DND-41 (cell line): ENCODE data around the gene MAB21L4.

Experiments used
- ATAC-seq: fragments of 200-7000 bp; cut with Tn5 transposase; 3 replicates; pipeline ENCODE4 v1.9.1; 2021; ENCODE audit warnings: low read depth; ENCODE audit not compliant: insufficient read depth
- DNase-seq: peaks from one replicate; pipeline ENCODE4 v3.0.0-alpha.2; 2020
- H2AFZ ChIP-seq: 2 replicates; pipeline ENCODE4 v1.6.0; 2012; ENCODE audit warnings: low read depth, low read length
- H3K27ac ChIP-seq: 2 replicates; pipeline ENCODE4 v1.5.1; 2012; ENCODE audit warnings: low read length, inconsistent platforms
- H3K27me3 ChIP-seq: fragments of 200-600 bp; sonication (generic); 2 replicates; pipeline ENCODE4 v1.6.0; 2012; ENCODE audit warnings: low read length, mild to moderate bottlenecking, inconsistent platforms; ENCODE audit not compliant: insufficient read depth, poor library complexity
- H3K36me3 ChIP-seq: 2 replicates; pipeline ENCODE4 v1.5.1; 2012; ENCODE audit warnings: low read length, inconsistent platforms; ENCODE audit not compliant: insufficient read depth
- H3K4me1 ChIP-seq: 2 replicates; pipeline ENCODE4 v1.5.1; 2012; ENCODE audit warnings: mild to moderate bottlenecking, low read length; ENCODE audit not compliant: insufficient read depth
- H3K4me2 ChIP-seq: 2 replicates; pipeline ENCODE4 v1.6.0; 2012; ENCODE audit warnings: mild to moderate bottlenecking, moderate library complexity, low read length, inconsistent platforms; ENCODE audit not compliant: insufficient read depth
- H3K4me3 ChIP-seq, 2 experiments: fragments of 200-600 bp in 1 of 2; shearing (Covaris generic) in 1 of 2; 2 replicates each; pipeline ENCODE4 v1.5.1; 2012 to 2016; ENCODE audit warnings: inconsistent platforms in 2 of 2, low read length in 2 of 2, mild to moderate bottlenecking in 2 of 2, low read depth in 1 of 2, moderate library complexity in 1 of 2
- H3K79me2 ChIP-seq: 2 replicates; pipeline ENCODE4 v1.6.0; 2012; ENCODE audit warnings: low read length, inconsistent platforms; ENCODE audit not compliant: insufficient read depth
- H3K9ac ChIP-seq: 2 replicates; pipeline ENCODE4 v1.6.0; 2012; ENCODE audit warnings: low read depth, mild to moderate bottlenecking, inconsistent platforms, low read length, moderate library complexity
- H3K9me3 ChIP-seq: 2 replicates; pipeline ENCODE4 v1.5.1; 2012; ENCODE audit warnings: low read length, moderate library complexity, mild to moderate bottlenecking, inconsistent platforms; ENCODE audit not compliant: insufficient read depth, severe bottlenecking
- H4K20me1 ChIP-seq: 2 replicates; pipeline ENCODE4 v1.6.0; 2012; ENCODE audit warnings: low read length; ENCODE audit not compliant: insufficient read depth
- CTCF ChIP-seq: IDR thresholded peaks from 2 replicates; pipeline ENCODE4 v1.5.1; 2012; ENCODE audit warnings: borderline replicate concordance, low read length, moderate library complexity, mild to moderate bottlenecking; ENCODE audit not compliant: poor library complexity, severe bottlenecking; ENCODE audit errors: extremely low read depth
- EZH2 ChIP-seq: IDR thresholded peaks from 3 replicates; pipeline ENCODE4 v1.6.1; 2012; ENCODE audit warnings: borderline replicate concordance, low read depth, mild to moderate bottlenecking, moderate library complexity, low read length, inconsistent platforms; ENCODE audit not compliant: severe bottlenecking

Gene MAB21L4

GRCh38 chr2:240896394-240896793 lies 438 bp upstream of the MAB21L4 start:
- Histone ChIP-seq H3K9me3 (no peaks in the 10 kb centered on the region), H4K20me1 (peaks cover 5% of the 10 kb centered on the region; the same call in 1 of the 2 replicates), H3K36me3 (no peaks in the 10 kb centered on the region), H3K9ac (no peak overlapping the region), H3K4me3 (no peak overlapping the region), H3K4me2 (no peak overlapping the region), H2AFZ (no peak overlapping the region), H3K79me2 (no peaks in the 10 kb centered on the region), H3K4me1 (no peaks in the 10 kb centered on the region), H3K27me3 (peaks cover 4% of the 10 kb centered on the region), H3K27ac (no peak overlapping the region)
- TF ChIP-seq CTCF (no peak), EZH2 (no peak)
- DNase-seq (no peak), ATAC-seq (no peak)

GRCh38 chr2:240894836-240895558 lies 959 bp downstream of the MAB21L4 start:
- Histone ChIP-seq H2AFZ (no peak overlapping the region), H3K27ac (no peak overlapping the region), H3K27me3 (peaks cover 4% of the 10 kb centered on the region), H3K4me2 (no peak overlapping the region), H3K9ac (no peak overlapping the region), H3K9me3 (no peaks in the 10 kb centered on the region), H3K4me3 (no peak overlapping the region), H3K4me1 (no peaks in the 10 kb centered on the region), H3K79me2 (no peaks in the 10 kb centered on the region), H4K20me1 (peaks cover 5% of the 10 kb centered on the region; the same call in 1 of the 2 replicates), H3K36me3 (no peaks in the 10 kb centered on the region)
- TF ChIP-seq CTCF (no peak), EZH2 (no peak)
- DNase-seq: no peak
- no peak for ATAC-seq

DNA sequence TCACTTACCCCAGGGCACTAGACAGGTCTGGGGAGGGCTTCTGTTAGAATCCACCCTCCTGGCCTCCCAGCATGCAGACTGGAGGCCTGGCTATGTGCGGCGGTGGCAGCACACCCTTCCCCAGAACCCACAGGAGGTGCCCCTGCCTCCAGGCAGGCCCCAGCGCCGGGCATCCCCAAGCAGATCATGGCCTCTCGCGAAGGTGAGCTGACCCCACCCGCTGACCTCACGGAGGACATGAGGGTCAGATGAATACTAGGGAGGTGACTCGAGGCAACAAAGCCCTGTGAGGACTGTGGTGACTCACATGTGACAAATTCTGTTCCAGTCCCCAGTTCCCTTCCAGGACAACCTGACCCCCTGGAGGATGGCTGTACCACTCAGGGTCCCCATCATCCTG lies 1.9 kb downstream of the MAB21L4 start:
- no peak overlapping the region for H3K4me2 ChIP-seq
- no peaks in the 10 kb centered on the region for H3K4me1 ChIP-seq
- H3K27ac ChIP-seq: no peak overlapping the region

More for the DNA sequence above, 1.9 kb downstream of the MAB21L4 start:
- DNase-seq (no peak), ATAC-seq (no peak)
- Histone ChIP-seq H3K9me3 (no peaks in the 10 kb centered on the region), H2AFZ (no peak overlapping the region), H3K9ac (no peak overlapping the region), H3K4me3 (no peak overlapping the region), H3K79me2 (no peaks in the 10 kb centered on the region), H4K20me1 (peaks cover 5% of the 10 kb centered on the region; the same call in 1 of the 2 replicates), H3K36me3 (no peaks in the 10 kb centered on the region), H3K27me3 (peaks cover 4% of the 10 kb centered on the region)
- no peak for TF ChIP-seq EZH2
- TF ChIP-seq CTCF: no peak
